GM18951 (cell line): ENCODE measurements around the gene EXOC6B.
"Not testable (repeated sequence)": the region's sequence is repeated elsewhere in the genome, so short reads cannot be mapped to it uniquely, and the experiment has no call there.

Experiments used
- POLR2A ChIP-seq: IDR thresholded peaks from 4 replicates; pipeline ENCODE4 v1.6.1; 2011; ENCODE audit warnings: mild to moderate bottlenecking; ENCODE audit not compliant: insufficient read length, insufficient read depth; ENCODE audit errors: extremely low read depth
- in situ Hi-C: fragments of 300-500 bp; cut with MboI; formaldehyde crosslinking; loops from one replicate; pipeline ENCODE4 v1.12.0; 2022; ENCODE audit warnings: low sequenced_read_pairs, mixed read lengths, inconsistent platforms; ENCODE audit not compliant: unreplicated experiment

Gene EXOC6B

GRCh38 chr2:72685638-72686213, 140.1 kb downstream of the EXOC6B start:
- no peak for TF ChIP-seq POLR2A
- in situ Hi-C loops = no loop called here

- in situ Hi-C loops = no loop called here
Measured at GRCh38 chr2:72682061-72682460, 143.8 kb downstream of the EXOC6B start.

GRCh38 chr2:72681016-72681995, 144.5 kb downstream of the EXOC6B start:
- TF ChIP-seq POLR2A = no peak
- in situ Hi-C loops = no loop called here

More at GRCh38 chr2:72682061-72682460, 143.8 kb downstream of the EXOC6B start:
- TF ChIP-seq POLR2A = no peak

GRCh38 chr2:72678024-72678423, 147.8 kb downstream of the EXOC6B start:
- TF ChIP-seq POLR2A = no peak
- in situ Hi-C loops = no loop called here

GRCh38 chr2:72676341-72677025, 149.3 kb downstream of the EXOC6B start:
- TF ChIP-seq POLR2A = no peak
- in situ Hi-C loops = no loop called here

GRCh38 chr2:72674982-72675915, 150.6 kb downstream of the EXOC6B start:
- TF ChIP-seq POLR2A = no peak
- in situ Hi-C loops = no loop called here

- in situ Hi-C loops = no loop called here
- TF ChIP-seq POLR2A = no peak
Measured at GRCh38 chr2:72673279-72673678, 152.6 kb downstream of the EXOC6B start.

GRCh38 chr2:72669121-72669520, 156.7 kb downstream of the EXOC6B start:
- no peak for TF ChIP-seq POLR2A
- in situ Hi-C loops = no loop called here

- TF ChIP-seq POLR2A = no peak
- in situ Hi-C loops = no loop called here
Measured at GRCh38 chr2:72668647-72669046, 157.2 kb downstream of the EXOC6B start.

- no peak for TF ChIP-seq POLR2A
- in situ Hi-C loops = no loop called here
Measured at GRCh38 chr2:72665448-72665847, 160.4 kb downstream of the EXOC6B start.

- no peak for TF ChIP-seq POLR2A
- in situ Hi-C loops = no loop called here
Measured at GRCh38 chr2:72661985-72662384, 163.8 kb downstream of the EXOC6B start.

- TF ChIP-seq POLR2A = no peak
- in situ Hi-C loops = no loop called here
Measured at GRCh38 chr2:72649810-72650209, 176.0 kb downstream of the EXOC6B start.

- in situ Hi-C loops = not testable (repeated sequence)
Measured at GRCh38 chr2:72641221-72641620, 184.6 kb downstream of the EXOC6B start.
